RPMI8226 (cell line): ENCODE results near the gene KLHL10.

Experiments used
- DNase-seq: peaks from one replicate; pipeline ENCODE4 v3.0.0-alpha.2; 2015

Gene KLHL10

DNA sequence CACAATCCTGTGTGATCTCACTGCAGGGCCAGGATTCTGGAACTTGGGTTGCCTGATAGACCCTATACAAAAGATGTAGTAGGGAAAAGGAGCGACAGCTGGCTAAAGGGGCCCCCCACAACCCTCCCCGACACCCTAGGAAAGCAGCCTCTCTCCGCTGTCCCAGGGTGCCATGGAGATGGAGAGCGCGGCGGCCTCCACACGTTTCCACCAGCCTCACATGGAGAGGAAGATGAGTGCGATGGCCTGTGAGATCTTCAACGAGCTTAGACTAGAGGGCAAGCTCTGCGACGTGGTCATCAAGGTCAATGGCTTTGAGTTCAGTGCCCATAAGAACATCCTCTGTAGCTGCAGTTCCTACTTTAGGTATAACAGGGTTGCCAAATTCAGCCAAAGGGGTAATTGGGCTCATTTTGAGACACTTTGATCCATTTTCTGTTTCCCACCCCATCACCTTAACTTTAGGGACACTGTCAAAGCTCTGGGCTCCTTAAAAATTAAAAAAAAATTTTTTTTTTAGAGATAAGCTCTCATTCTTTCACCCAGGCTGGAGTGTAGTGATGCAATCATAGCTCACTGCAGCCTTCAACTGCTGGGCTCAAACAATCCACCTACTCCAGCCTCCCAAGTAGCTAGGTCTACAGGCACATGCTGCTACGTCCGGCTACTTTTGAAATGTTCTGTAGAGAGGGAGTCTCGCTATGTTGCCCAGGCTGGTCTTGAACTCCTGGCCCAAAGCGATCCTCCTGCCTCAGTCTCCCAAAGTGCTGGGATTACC lies at the start of gene KLHL10:
Gene KLHL10 (plus strand): TSS at position 65 of the 778 bp plus-strand sequence. CDS start 108 bp downstream, at position 173.
- DNase-seq: no peak

DNA sequence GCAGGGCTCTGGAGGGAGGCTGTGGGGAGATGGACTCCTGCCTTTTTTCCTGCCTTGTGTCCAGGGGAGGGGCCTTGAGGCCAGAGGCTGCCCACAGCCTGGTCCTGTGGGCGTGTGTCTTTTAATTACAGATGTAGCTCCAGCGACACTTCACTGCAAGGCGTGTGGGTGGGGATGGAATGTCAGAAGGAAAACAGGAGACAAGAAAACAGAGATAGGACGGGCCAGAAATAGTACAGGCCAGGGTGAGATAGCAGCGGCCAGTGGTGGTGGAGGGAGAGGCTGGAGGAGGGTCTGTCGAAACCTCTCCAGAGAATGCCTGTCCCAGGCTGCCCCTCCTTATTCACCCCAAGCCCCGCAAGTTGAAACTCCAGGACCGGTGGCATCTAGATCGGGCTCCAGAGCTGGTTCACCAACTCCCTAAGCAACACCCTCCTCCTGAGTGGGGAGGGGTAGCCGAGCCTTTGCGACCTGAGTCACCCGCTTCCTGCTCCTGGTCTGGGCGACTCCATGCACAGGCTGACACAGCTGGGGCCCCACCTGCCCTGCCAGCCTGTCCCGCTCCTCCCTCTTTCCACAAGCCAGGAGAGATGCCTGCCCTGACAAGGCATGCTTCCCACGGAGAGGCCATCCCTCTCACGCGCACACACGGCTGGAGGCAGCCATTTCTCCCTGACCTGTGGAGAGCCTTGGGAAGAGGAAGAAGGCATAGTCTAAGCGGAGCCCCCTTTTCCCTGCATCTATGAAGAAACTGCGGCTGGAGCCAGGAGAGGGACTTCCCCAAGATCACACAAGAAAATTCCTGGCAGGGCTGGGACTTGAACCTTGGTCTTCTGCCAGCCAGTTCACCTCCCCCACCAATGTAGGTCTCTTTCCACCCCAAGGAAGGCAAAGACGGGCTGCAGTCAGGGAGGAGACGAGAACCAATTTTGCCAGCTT lies 44.5 kb upstream of the KLHL10 start:
- DNase-seq: no peak

DNA sequence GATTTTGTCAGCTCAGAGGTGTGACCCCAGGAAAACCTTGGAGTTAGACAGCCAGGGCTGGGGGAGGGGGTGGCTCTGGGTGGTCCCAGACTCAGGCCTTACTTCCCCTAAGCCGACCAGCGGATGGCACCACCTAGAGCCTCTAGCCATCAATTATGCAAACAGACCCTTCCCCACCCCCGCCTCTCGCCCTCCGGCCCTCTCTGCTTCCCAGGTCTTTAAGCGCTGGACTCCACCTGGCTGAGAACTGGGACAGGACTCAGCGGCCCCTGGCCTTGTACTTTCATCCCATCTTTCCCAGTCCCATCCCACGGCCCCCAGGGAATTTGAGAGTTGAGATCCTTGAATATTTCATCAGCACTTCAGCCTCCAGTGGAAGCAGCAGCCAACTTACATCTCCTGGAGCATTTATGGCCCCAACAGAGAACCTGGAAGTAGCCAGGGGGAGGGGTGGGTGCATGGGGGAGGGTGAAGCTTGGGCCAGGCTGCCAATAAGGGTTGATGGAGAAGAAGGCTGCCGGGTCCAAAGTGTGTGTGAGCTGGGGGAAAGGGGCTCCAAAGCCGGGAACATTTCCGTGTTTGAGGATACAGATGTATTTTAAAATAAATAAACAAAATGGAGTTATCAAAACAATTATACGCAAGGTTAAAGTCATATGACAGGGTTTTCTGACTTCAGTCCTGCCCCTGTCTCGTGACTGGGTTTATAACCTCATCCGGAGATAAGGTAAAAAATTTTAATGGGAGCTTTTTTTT lies 43.7 kb upstream of the KLHL10 start:
- no peak for DNase-seq

DNA sequence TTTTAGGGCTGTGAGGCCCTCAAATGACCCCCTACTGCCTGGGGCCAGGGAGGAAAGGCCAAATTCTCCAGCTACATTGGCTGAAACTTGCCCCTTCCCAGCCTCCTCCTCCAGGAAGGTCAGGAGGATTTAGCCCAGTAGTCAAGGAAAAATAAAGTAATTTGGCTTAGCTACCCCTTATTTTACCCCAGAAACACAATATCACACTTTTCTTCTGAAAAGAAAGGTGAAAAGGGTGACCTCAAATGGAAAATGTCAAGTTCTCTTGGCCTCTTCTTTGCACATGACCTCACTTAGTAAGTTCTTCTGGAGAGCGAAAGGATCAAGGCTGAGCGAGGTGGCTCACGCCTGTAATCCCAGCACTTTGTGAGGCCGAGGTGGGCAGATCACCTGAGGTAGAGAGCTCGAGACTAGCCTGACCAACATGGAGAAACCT lies 43.1 kb upstream of the KLHL10 start:
- DNase-seq: no peak

DNA sequence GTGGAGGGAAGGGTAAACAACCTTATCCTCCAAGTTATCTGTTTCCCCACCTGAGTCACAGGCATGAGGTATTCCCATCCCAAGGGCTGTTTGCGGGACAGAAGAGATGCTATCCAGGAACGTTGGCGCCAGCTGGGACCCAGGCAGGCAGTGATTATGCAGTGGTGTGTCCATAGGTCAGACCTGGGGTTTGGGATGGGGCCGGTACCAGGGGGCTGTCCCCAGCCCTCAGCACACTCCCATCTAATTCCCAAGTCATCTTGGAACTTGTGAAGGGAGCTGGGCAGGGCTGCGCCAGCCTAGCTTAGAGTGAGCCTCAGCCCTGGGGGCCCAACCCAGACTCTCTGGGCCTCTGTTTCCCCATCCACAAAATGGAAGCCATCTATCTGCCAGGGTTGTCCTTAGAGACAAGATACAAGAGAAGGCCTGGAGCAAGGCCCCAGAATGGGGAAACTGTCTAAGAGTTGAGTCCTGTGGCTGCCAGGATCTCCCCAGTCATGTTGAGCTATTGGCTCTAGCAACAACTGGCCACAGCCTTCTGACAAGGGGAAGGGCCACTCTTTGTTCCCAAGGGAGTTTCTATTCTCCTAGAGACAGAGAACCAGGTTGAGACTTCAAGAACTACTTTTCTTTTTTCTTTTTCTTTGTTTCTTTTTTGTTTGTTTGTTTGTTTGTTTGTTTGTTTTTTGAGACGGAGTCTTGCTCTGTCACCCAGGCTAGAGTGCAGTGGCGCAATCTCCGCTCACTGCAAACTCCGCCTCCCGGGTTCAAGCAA lies 41.3 kb upstream of the KLHL10 start:
- no peak for DNase-seq

DNA sequence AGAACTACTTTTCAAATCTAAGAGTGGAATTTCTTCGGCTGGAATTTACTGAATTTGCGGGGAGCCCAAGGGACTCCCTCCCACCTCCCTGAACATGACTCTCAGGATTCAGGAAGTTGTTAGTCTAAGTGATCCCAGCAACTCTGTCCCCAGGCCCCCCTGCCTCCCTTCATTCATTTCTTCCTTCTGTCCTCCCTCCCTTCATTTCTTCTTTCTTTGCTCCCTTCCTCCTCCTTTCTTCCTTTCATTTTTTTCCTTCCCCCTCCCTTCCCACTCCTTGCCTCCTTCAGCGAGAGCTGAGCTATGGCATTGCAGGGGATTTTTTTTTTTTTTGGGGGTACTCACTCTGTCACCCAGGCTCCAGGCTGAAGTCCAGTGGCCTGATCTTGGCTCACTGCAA lies 40.2 kb upstream of the KLHL10 start:
- no peak for DNase-seq

DNA sequence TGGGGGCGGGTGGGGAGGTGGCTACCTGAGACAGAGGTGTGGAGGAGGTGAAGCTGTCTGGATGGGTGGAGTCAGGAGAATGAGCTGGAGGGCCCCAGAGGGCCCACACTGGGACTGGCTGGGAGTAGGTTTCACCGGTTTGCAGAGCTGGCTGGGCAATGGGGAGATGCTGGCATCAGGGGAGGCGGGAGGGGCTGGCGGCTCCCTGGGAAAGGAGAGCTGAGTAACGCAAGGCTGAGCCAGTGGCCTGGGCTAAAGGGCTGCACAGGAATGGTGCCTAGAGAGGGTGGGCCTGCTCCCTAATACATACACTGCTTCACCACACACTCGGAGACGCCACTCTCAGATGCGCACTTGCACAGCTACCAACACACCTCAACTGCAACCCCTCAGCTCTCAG lies 38.3 kb upstream of the KLHL10 start:
- no peak for DNase-seq

DNA sequence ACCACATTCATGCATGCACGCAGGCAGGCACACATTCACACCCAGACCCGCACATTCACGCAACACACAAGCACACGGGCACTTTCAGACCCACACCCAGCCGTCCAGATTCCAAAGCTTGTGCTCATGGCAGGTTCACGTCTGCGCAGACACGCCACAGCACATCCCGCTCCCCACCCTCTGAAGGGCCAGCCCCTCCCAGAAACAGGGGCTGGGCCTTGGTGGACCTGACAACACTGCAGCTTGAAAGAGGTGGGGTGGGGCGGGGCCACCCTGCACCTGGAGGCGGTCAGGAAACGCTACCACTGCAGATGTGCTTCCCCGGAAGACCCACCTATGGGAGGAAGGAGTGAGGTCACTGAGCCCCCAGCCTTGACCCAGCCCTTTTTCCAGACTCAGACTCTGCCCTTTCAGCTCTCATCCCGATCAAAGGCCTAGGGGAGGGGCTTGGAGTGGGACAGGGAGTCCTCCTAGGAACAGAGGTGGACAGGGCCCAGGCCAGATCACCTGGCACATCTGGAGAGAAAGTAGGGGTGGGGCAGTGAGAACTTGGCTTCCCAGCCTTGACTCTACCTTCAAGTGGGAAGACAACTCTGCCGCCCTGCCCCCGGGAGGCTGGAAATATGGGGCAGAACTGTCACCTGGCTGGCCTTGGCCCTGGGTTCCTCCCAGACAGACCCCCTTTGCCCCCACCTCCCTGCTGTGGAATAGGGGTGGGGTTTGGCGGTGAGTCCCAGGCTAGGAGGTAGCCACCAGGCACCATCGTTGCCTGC lies 36.8 kb upstream of the KLHL10 start:
- DNase-seq: peak; percentile 91

DNA sequence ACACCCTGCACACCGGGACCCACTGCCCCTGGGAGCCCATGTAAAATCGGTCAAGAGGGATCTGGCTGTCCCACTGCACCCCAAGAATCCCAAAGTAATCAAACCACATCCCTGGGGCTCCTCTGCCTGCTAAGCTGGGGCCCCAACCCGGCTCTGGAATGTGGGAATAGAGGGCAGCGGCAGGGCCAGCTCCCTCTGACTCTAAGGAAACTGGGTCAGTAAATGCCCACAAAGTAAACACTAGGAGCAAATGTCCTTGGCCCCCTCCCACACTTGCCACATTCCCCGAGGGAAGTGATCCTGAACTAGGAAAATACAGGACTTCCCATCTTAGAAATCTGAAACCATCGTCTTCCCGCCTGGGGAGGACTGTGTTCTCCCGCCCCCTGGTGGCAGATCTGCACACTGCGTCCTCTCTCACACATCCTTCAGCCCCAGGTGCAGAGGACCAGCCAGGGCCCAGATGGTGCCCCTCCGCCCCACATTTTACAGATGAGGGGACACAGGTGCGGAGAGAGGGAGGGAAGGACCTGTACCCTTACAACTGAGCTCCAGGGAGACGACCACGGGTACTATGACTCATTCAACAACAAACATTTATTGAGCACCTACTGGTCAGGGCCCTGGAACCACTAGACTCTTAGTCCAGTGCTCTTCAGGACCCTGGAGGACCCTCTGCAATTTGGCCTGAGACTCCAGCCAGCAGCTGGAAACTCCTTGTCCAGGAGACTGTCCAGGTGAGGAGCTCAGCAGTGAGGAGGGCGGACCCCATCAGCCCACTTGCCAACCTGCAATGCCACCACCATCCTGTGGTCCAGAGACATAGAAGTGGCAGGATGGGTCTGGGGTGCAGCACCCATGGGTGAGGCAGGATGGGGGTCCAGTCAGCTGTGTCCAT lies 36.0 kb upstream of the KLHL10 start:
- peak; percentile 78 for DNase-seq

DNA sequence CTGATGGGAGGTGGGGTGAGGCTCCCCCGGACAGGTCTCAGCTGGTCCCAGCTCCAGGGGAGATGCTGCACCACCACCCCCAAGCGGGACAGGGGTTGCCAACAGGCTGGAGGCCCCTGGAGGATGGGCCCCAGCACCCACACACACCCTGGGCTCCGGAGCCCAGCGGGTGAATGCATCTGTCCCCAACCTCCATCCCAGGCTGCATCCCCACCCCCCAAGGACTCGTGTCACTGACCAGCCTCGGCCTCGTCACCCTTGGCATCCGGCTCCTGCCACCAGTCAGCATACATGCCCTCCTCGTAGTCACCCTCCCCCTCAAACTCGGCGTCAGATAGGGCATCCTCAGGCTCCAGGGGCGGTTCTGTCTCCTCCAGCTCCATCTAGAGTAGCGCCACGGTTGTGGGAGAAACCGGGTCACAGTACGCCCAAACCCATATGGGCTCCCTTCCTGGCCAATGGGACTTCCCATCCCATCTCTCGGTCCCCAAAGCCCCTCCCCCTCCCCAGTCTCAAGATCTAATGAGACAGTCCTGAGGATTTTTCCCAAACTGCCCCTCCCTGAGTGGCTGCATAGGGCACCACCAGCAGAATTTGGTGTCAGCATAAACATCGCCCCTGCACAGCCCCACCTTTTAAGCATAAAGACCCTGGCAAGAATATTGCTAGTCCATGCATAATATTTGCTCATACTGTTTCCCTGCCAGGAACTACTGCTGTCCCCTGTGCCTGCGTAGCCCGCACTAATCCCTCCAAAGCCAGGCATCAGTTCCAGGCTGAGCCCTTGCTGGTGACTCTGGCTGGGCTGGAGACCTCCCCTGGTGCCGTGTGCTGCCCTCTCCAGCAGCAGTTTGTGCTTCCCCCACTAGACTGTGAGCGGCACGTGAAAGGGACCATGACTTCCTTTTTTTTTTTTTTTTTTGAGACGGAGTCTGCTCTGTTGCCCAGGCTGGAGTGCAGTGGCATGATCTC lies 34.3 kb upstream of the KLHL10 start:
- DNase-seq: no peak

DNA sequence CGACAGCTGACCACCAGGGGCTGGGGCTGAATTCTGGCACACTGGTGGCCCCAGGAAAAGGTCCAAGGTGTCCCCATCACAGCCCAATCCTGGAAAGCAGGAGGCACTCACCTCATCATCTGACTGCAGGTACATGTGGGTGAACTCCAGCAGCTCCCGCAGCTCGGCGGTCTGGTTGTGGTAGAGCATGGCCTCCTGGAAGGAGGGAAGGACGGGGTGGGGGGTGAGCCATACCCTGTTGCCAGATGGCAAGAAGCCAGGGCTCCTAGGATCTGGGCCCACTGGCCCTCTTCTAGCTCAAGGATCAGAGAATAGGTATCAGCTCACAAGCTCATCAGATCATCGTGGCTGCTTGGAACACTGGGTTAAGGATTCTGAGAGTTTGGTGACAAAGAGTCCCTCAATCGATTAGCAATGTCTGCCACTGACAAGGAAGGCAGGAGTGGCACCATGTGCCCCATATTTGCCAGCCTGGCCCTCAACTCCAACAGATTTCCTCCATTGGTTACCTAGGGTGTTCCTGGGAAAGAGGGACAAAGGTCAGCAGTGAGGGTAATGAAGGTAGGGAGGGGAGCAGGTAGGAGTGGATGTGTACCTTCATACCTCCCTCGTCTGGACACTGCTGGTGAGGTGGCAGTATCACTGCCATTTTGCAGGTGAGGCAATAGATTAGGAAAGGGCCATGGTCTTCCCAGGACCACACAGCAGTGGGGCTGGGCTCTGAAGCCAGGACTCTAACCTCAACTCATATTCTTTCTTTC lies 30.8 kb upstream of the KLHL10 start:
- no peak for DNase-seq

DNA sequence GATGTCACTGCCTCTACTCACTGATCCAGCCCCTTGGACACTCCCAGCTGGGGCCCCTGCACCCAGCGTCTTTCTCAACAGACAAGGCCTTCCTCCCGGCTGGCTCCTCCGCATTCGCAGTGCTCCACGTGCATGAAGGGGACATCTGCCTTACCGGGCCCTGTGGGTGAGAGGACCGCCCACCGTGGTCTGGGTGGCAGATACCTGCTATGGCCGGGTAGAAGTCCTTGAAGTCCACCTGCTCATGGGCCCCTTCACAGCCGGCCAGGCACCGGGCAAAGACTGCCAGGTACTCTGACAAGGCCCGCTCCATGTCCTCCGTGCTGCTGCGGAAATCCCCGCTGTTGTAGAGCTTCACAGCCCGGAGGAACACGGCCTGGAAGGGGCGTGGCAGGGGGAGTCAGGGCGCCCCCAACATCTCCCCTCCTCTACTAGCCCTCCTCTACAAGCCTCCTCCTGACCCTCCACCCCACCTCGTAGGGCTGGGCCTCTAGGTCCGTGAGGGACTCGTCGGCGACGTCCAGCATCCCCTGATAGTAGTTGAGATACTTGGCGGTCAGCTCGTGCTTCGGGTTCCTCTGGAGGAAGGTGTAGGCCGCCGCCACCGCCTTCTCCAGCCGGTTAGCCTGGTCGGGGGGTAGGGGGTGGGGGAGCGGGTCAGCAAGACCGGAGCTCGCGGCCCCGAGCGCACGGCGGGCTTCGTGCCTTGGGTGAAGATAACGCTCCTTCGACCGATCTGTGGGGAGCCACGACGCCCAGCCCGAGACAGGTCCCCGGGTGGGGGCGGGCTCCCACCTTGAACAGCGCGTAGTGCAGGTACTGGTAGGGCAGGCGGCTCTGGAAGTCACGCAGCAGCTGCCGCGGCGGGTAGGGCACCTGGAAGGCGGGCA lies 26.7 kb upstream of the KLHL10 start:
- peak; percentile 37 for DNase-seq

DNA sequence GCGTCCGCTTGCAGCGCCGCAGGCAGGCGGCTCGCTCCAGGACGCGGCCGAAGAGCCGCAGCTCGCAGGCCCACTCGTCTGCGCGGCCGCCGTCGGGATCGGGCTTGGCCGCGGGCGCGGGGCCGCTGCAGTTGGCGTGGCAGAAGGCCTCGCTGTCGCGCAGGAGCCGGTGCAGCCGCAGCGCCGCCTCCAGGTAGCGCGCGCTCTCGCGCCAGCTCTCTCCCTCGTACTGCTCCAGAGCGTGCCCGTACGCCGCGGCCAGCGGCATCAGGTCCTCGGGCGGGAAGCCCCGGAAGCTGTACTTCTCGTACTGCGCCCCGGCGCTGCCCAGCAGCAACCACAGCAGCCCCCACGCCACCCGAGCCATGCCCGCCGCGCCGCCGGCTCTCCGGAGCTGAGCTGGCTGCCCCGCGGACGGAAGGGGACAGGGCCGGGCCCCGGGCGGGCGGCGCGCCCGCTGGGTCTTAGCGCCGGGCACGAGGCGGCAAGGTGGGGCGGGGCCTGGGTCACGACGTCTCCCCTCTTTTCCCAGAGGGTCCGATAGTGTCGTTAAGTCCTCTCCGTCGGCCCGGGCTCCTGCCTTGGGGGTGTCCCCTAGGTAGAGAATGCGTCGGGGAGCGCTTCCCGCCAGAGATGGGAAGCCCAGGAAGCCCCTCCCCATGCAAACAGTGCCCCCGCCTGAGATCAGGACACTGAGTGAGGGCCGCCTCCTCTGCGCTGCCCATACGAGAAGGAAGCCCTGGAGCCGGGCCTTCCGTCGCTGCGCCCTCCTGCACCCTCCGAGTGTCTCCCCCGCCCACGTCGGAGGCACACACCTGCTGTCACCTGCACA lies 25.9 kb upstream of the KLHL10 start, which contains the start of gene P3H4:
Gene P3H4 (minus strand): TSS at position 401 of the 832 bp plus-strand sequence. CDS start 34 bp downstream, at position 367.
- peak; percentile 87 for DNase-seq

DNA sequence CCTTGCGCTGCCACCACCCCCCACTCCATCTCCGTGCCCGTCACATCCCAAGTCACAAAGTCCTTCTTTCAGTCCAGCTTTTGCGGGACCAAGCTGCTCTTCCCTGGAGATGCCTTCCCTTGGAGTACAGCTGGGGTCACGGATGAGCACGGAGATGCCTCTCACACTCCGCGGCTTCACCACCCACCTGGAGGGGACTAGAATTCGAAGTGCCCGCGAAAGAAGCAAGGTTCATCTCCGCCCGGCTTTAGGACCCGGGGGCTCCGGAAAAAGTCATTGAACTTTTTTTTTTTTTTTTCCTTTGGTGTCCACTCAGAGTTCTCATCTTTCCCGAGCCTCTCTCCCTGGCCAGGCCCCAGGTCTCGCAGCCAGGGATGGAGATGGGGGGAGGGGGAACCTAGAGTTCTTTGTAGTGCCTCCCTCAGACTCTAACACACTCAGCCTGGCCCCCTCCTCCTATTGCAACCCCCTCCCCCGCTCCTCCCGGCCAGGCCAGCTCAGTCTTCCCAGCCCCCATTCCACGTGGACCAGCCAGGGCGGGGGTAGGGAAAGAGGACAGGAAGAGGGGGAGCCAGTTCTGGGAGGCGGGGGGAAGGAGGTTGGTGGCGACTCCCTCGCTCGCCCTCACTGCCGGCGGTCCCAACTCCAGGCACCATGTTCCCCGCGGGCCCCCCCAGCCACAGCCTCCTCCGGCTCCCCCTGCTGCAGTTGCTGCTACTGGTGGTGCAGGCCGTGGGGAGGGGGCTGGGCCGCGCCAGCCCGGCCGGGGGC lies 25.1 kb upstream of the KLHL10 start, which contains the start of gene FKBP10:
Gene FKBP10 (plus strand): TSS at position 624 of the 771 bp plus-strand sequence. CDS start 31 bp downstream, at position 655.
- peak; percentile 73 for DNase-seq

DNA sequence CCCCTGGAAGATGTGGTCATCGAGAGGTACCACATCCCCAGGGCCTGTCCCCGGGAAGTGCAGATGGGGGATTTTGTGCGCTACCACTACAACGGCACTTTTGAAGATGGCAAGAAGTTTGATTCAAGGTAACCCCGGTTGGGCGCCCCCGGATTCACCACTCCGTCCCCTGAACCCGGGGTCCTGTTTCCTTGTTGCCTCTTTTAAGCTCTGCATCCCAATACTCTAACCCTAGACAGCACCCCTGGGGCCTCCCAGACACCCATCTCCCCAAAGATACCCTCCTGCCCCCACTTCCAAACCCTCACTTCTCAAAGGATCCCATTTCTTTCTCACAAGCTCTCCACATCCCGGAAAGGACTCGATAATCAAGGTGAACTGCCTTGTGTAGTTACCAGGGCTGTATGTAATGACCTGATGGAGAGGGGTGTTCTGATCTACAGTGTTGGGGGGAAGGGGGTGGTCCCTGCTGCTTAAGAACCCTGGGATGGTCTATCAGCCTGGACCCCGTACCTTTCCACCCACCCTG lies 24.4 kb upstream of the KLHL10 start:
- DNase-seq: no peak
